Purkinje cell (primary cell): ENCODE data around the gene IL3RA. TPM values are rescaled to one million over a fixed set of nuclear protein-coding genes. Genes with fewer than 3 reads are reported as not detected.

Source experiments
- polyA plus RNA-seq: library from polyadenylated mRNA; unstranded; fragments of >200 nt; fragmentation: Nextera tagmentation; gene quantifications from 2 replicates; pipeline ENCODE4 v1.2.1, GENCODE V29; 2014

Gene IL3RA
- polyA plus RNA-seq = 1.1 TPM in 1 of 2 replicates, not detected in the other

DNA sequence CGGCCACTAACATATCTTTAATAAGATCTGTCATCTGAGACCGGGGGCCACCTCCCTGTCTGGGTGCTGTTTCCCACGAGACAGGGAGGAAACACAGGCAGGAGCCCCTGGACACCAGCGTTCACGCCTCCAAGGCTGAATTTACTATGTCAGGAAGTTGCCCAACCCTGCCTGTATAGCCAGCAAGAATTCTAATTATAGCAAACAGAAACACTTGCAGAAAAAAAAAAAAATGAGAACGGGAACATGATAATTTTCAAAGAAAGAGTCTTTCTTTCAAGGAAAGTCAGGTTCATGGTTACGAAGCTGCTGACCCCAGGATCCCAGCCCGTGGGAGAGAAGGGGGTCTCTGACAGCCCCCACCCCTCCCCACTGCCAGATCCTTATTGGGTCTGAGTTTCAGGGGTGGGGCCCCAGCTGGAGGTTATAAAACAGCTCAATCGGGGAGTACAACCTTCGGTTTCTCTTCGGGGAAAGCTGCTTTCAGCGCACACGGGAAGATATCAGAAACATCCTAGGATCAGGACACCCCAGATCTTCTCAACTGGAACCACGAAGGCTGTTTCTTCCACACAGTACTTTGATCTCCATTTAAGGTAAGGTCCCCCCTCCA, at the start of gene IL3RA:
TSS of gene IL3RA (plus strand) at position 455 of the 613 bp plus-strand sequence. CDS start 4,981 bp downstream, outside the sequence.

DNA sequence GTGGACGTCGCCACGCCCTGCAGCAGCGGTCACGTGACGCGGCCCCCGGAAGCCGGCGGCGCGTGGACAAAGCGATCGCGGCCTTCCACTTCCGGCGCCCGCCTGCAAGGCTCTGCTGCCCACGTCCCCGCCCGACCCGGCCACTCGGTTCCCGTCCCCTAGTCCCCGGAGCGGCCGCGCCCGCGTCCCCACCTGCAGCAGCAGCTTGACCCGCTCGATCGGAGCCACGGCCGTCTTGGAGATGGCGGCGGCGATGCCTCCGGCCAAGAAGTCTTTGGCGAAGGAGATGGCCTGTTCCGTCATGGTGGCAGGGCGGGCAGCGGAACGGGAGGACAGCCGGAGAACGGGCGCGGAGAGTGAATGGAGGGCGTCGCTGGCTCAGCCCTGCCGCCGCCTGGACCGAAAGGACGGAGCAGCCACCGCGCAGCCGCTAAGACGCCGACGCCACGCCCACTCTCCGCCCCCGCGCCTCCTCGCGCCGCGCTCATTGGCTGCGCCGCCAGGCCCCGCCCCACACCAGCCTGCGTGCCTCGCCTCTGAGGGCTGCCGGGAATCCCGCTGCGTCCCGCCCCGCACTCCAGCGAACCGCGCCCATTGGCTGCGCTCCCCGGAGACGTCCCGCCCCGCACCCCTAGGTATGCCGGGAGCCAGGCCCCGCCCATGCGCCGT, 55.3 kb downstream of the IL3RA start, which contains the start of gene SLC25A6:
TSS of gene SLC25A6 (minus strand) at position 407 of the 669 bp plus-strand sequence. CDS start at position 303, 104 bp downstream.

Other genes starting within 250 kb of the IL3RA start
- not detected in 2 replicates for gene CRLF2, start 124.1 kb upstream of the IL3RA start, polyA plus RNA-seq
- 2.3 TPM in 1 of 2 replicates, not detected in the other for gene CSF2RA, start 68.0 kb upstream of the IL3RA start, polyA plus RNA-seq
- 50.3 and 53.0 TPM in 2 replicates for gene SLC25A6, start 55.3 kb downstream of the IL3RA start, polyA plus RNA-seq
- gene ASMTL, start 116.1 kb downstream of the IL3RA start, polyA plus RNA-seq = 14.4 and 15.2 TPM in 2 replicates
- gene P2RY8, start 200.4 kb downstream of the IL3RA start, polyA plus RNA-seq = not detected in 2 replicates